ENCODE measurements around the gene OR52J3.
"Not testable (repeated sequence)": the region's sequence is repeated elsewhere in the genome, so short reads cannot be mapped to it uniquely, and the experiment has no call there.

Gene OR52J3

GRCh38 chr11:5046226-5046625 lies at the start of gene OR52J3:
OR52J3 (plus strand) TSS chr11:5046526; CDS start chr11:5046526, 0 bp downstream.
- in situ Hi-C loops (cut with HindIII; ENCODE audit: low sequenced_read_pairs), result no loop called here

GRCh38 chr11:5004424-5005274 lies 41.7 kb upstream of the OR52J3 start:
- in situ Hi-C loops (cut with HindIII; ENCODE audit: low sequenced_read_pairs), result no loop called here

GRCh38 chr11:5007561-5007960 lies 38.8 kb upstream of the OR52J3 start:
- in situ Hi-C loops (cut with HindIII; ENCODE audit: low sequenced_read_pairs), result no loop called here

GRCh38 chr11:5011254-5011653 lies 35.1 kb upstream of the OR52J3 start:
- in situ Hi-C loops (cut with HindIII; ENCODE audit: low sequenced_read_pairs), result no loop called here

GRCh38 chr11:5013012-5013411 lies 33.3 kb upstream of the OR52J3 start:
- in situ Hi-C loops (cut with HindIII; ENCODE audit: low sequenced_read_pairs), result no loop called here

- in situ Hi-C loops (cut with HindIII; ENCODE audit: low sequenced_read_pairs), result no loop called here
These were observed 24.3 kb upstream of the OR52J3 start for GRCh38 chr11:5021996-5022395.

- in situ Hi-C loops (cut with HindIII; ENCODE audit: low sequenced_read_pairs), result no loop called here
These were observed 9.7 kb upstream of the OR52J3 start for GRCh38 chr11:5036669-5037068.

- in situ Hi-C loops (cut with HindIII; ENCODE audit: low sequenced_read_pairs), result no loop called here
These were observed 8.4 kb upstream of the OR52J3 start for GRCh38 chr11:5037926-5038325.

GRCh38 chr11:5038341-5038740 lies 8.0 kb upstream of the OR52J3 start:
- in situ Hi-C loops (cut with HindIII; ENCODE audit: low sequenced_read_pairs), result no loop called here

GRCh38 chr11:5040876-5041275 lies 5.5 kb upstream of the OR52J3 start:
- in situ Hi-C loops (cut with HindIII; ENCODE audit: low sequenced_read_pairs), result no loop called here

- in situ Hi-C loops (cut with HindIII; ENCODE audit: low sequenced_read_pairs), result no loop called here
These were observed 4.2 kb upstream of the OR52J3 start for GRCh38 chr11:5042091-5042490.

- in situ Hi-C loops (cut with HindIII; ENCODE audit: low sequenced_read_pairs), result no loop called here
These were observed 2.9 kb upstream of the OR52J3 start for GRCh38 chr11:5043380-5043779.

- in situ Hi-C loops (cut with HindIII; ENCODE audit: low sequenced_read_pairs), result no loop called here
These were observed 516 bp downstream of the OR52J3 start for GRCh38 chr11:5046754-5047330.

- in situ Hi-C loops (cut with HindIII; ENCODE audit: low sequenced_read_pairs), result not testable (repeated sequence)
These were observed 12.4 kb downstream of the OR52J3 start for GRCh38 chr11:5058679-5059078.

GRCh38 chr11:5059391-5059790 lies 13.1 kb downstream of the OR52J3 start, which contains the start of gene OR52E2:
OR52E2 (minus strand) TSS chr11:5059627; CDS start chr11:5059627, 0 bp downstream.
- in situ Hi-C loops (cut with HindIII; ENCODE audit: low sequenced_read_pairs), result no loop called here

GRCh38 chr11:5065027-5065426 lies 18.7 kb downstream of the OR52J3 start:
- in situ Hi-C loops (cut with HindIII; ENCODE audit: low sequenced_read_pairs), result no loop called here

GRCh38 chr11:5069272-5069671 lies 22.9 kb downstream of the OR52J3 start, which contains the start of gene OR52E1:
OR52E1 (plus strand) TSS chr11:5069572.
- in situ Hi-C loops (cut with HindIII; ENCODE audit: low sequenced_read_pairs), result no loop called here

GRCh38 chr11:5071799-5072198 lies 25.5 kb downstream of the OR52J3 start:
- in situ Hi-C loops (cut with HindIII; ENCODE audit: low sequenced_read_pairs), result no loop called here

GRCh38 chr11:5081405-5081804 lies 35.1 kb downstream of the OR52J3 start:
- in situ Hi-C loops (cut with HindIII; ENCODE audit: low sequenced_read_pairs), result no loop called here

- in situ Hi-C loops (cut with HindIII; ENCODE audit: low sequenced_read_pairs), result no loop called here
These were observed 37.3 kb downstream of the OR52J3 start for GRCh38 chr11:5083602-5084001.

- in situ Hi-C loops (cut with HindIII; ENCODE audit: low sequenced_read_pairs), result no loop called here
These were observed 42.2 kb downstream of the OR52J3 start for GRCh38 chr11:5088556-5088955.

GRCh38 chr11:5090668-5091067 lies 44.3 kb downstream of the OR52J3 start:
- in situ Hi-C loops (cut with HindIII; ENCODE audit: low sequenced_read_pairs), result no loop called here
